Measurements from ENCODE around the gene GPC5.

GPC5 gene

GRCh38 chr13:91632086-91632485 is 233.7 kb downstream of the GPC5 start (continued):
- no peak for TF ChIP-seq PBX3 (CRISPR knock-in tag; IDR thresholded peaks at IDR 0.05)

- ChIA-PET POLR2A (no interaction called here), CTCF (interaction anchor here (0.6 kb wide), 1 partner anchor 18 kb away, joined by 7 read pairs; no protein-coding TSS in a partner anchor)
- Histone ChIP-seq H3K9me3 (ENCODE audit: control insufficient read depth, insufficient read depth, low read depth, low read length) (no peaks in the 10 kb centered on the region), H3K27ac (ENCODE audit: extremely low read depth, low read depth, low read length) (no peak overlapping the region), H3K4me3 (ENCODE audit: low read depth, low read length) (no peak overlapping the region), H3K36me3 (ENCODE audit: control insufficient read depth in 2 of 2, insufficient read depth in 1 of 2, low read length in 2 of 2) (no peaks in the 10 kb centered on the region), H3K4me1 (ENCODE audit: control insufficient read depth, insufficient read depth, low read length) (no peaks in the 10 kb centered on the region)
- TF ChIP-seq ZNF558 (tag by site-specific recombination; IDR thresholded peaks at IDR 0.05) (no peak), ZNF830 (tag by site-specific recombination; IDR thresholded peaks at IDR 0.05; ENCODE audit: low read depth) (no peak), KLF9 (tag by site-specific recombination; IDR thresholded peaks at IDR 0.05; ENCODE audit: low read depth) (no peak), KLF8 (tag by site-specific recombination; IDR thresholded peaks at IDR 0.05) (no peak)
- TF ChIP-seq, protein P1, sequence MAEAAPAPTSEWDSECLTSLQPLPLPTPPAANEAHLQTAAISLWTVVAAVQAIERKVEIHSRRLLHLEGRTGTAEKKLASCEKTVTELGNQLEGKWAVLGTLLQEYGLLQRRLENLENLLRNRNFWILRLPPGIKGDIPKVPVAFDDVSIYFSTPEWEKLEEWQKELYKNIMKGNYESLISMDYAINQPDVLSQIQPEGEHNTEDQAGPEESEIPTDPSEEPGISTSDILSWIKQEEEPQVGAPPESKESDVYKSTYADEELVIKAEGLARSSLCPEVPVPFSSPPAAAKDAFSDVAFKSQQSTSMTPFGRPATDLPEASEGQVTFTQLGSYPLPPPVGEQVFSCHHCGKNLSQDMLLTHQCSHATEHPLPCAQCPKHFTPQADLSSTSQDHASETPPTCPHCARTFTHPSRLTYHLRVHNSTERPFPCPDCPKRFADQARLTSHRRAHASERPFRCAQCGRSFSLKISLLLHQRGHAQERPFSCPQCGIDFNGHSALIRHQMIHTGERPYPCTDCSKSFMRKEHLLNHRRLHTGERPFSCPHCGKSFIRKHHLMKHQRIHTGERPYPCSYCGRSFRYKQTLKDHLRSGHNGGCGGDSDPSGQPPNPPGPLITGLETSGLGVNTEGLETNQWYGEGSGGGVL (tag by site-specific recombination; IDR thresholded peaks at IDR 0.05), result no peak
- TF ChIP-seq, protein P2, sequence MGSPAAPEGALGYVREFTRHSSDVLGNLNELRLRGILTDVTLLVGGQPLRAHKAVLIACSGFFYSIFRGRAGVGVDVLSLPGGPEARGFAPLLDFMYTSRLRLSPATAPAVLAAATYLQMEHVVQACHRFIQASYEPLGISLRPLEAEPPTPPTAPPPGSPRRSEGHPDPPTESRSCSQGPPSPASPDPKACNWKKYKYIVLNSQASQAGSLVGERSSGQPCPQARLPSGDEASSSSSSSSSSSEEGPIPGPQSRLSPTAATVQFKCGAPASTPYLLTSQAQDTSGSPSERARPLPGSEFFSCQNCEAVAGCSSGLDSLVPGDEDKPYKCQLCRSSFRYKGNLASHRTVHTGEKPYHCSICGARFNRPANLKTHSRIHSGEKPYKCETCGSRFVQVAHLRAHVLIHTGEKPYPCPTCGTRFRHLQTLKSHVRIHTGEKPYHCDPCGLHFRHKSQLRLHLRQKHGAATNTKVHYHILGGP (tag by site-specific recombination; IDR thresholded peaks at IDR 0.05), result no peak
These were observed 240.9 kb downstream of the GPC5 start for GRCh38 chr13:91639330-91639729.

- CTCF ChIA-PET, result no interaction called here
- Histone ChIP-seq H3K4me3 (ENCODE audit: low read depth, low read length) (no peak overlapping the region), H3K27ac (ENCODE audit: extremely low read depth, low read depth, low read length) (no peak overlapping the region), H3K36me3 (ENCODE audit: control insufficient read depth in 2 of 2, insufficient read depth in 1 of 2, low read length in 2 of 2) (no peaks in the 10 kb centered on the region), H3K9me3 (ENCODE audit: control insufficient read depth, insufficient read depth, low read depth, low read length) (no peaks in the 10 kb centered on the region), H3K4me1 (ENCODE audit: control insufficient read depth, insufficient read depth, low read length) (no peaks in the 10 kb centered on the region)
- TF ChIP-seq ZNF23 (tag by site-specific recombination; IDR thresholded peaks at IDR 0.05; ENCODE audit: borderline replicate concordance), result no peak
- POLR2A ChIA-PET, result no interaction called here
These were observed 245.0 kb downstream of the GPC5 start for GRCh38 chr13:91643394-91643793.

GRCh38 chr13:91644806-91645205 is 246.4 kb downstream of the GPC5 start:
- Histone ChIP-seq H3K9me3 (ENCODE audit: control insufficient read depth, insufficient read depth, low read depth, low read length) (no peaks in the 10 kb centered on the region), H3K4me1 (ENCODE audit: control insufficient read depth, insufficient read depth, low read length) (no peaks in the 10 kb centered on the region), H3K4me3 (ENCODE audit: low read depth, low read length) (no peak overlapping the region), H3K27ac (ENCODE audit: extremely low read depth, low read depth, low read length) (no peak overlapping the region), H3K36me3 (ENCODE audit: control insufficient read depth in 2 of 2, insufficient read depth in 1 of 2, low read length in 2 of 2) (no peaks in the 10 kb centered on the region)
- CTCF ChIA-PET, result no interaction called here
- POLR2A ChIA-PET, result no interaction called here
- no peak for TF ChIP-seq KLF10 (tag by site-specific recombination; IDR thresholded peaks at IDR 0.05)
- TF ChIP-seq ZBTB6 (tag by site-specific recombination; IDR thresholded peaks at IDR 0.05), result no peak
- TF ChIP-seq FEZF1 (tag by site-specific recombination; IDR thresholded peaks at IDR 0.05), result no peak
- TF ChIP-seq ZNF157 (tag by site-specific recombination; IDR thresholded peaks at IDR 0.05), result no peak
- no peak for TF ChIP-seq ZNF350 (tag by site-specific recombination; IDR thresholded peaks at IDR 0.05)
- TF ChIP-seq, protein P2 (tag by site-specific recombination; IDR thresholded peaks at IDR 0.05), result no peak
- no peak for TF ChIP-seq ZNF514 (tag by site-specific recombination; IDR thresholded peaks at IDR 0.05)
- no peak for TF ChIP-seq ZNF555 (tag by site-specific recombination; conservative IDR thresholded peaks at IDR 0.05)
- TF ChIP-seq ZNF302 (tag by site-specific recombination; IDR thresholded peaks at IDR 0.05; ENCODE audit: low read depth), result no peak
- no peak for TF ChIP-seq ZNF670 (tag by site-specific recombination; IDR thresholded peaks at IDR 0.05; ENCODE audit: low read depth)
- no peak for TF ChIP-seq ZNF530 (tag by site-specific recombination; IDR thresholded peaks at IDR 0.05; ENCODE audit: low read depth)
- TF ChIP-seq KLF16 (tag by site-specific recombination; IDR thresholded peaks at IDR 0.05), result no peak
- TF ChIP-seq, protein P3, sequence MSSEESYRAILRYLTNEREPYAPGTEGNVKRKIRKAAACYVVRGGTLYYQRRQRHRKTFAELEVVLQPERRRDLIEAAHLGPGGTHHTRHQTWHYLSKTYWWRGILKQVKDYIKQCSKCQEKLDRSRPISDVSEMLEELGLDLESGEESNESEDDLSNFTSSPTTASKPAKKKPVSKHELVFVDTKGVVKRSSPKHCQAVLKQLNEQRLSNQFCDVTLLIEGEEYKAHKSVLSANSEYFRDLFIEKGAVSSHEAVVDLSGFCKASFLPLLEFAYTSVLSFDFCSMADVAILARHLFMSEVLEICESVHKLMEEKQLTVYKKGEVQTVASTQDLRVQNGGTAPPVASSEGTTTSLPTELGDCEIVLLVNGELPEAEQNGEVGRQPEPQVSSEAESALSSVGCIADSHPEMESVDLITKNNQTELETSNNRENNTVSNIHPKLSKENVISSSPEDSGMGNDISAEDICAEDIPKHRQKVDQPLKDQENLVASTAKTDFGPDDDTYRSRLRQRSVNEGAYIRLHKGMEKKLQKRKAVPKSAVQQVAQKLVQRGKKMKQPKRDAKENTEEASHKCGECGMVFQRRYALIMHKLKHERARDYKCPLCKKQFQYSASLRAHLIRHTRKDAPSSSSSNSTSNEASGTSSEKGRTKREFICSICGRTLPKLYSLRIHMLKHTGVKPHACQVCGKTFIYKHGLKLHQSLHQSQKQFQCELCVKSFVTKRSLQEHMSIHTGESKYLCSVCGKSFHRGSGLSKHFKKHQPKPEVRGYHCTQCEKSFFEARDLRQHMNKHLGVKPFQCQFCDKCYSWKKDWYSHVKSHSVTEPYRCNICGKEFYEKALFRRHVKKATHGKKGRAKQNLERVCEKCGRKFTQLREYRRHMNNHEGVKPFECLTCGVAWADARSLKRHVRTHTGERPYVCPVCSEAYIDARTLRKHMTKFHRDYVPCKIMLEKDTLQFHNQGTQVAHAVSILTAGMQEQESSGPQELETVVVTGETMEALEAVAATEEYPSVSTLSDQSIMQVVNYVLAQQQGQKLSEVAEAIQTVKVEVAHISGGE (tag by site-specific recombination; conservative IDR thresholded peaks at IDR 0.05; ENCODE audit: low read depth), result no peak

Measured in HEK293 (cell line).